Neural cell (in vitro differentiated cells): ENCODE data around the gene NRXN2. TPM values are rescaled to one million over a fixed set of nuclear protein-coding genes. Genes with fewer than 3 reads are reported as not detected.
A peak's percentile ranks its signal among the peaks of the same experiment; 100 is the strongest.

Experiments used
- H2AFZ ChIP-seq: fragments of 200-600, 300-800 bp; sonication (generic), shearing (Covaris generic); 2 replicates; pipeline ENCODE4 v1.6.0; 2014; ENCODE audit warnings: low read depth, mild to moderate bottlenecking, antibody characterized with exemption, low read length, moderate library complexity
- H3F3A ChIP-seq: fragments of 200-600 bp; shearing (Covaris generic); 2 replicates; pipeline ENCODE4 v1.6.1; 2016; ENCODE audit warnings: mild to moderate bottlenecking, moderate library complexity, mixed read lengths, antibody characterized with exemption, low read length; ENCODE audit not compliant: insufficient read depth, poor library complexity, severe bottlenecking
- H3K27ac ChIP-seq: fragments of 200-600, 300-800 bp; sonication (generic), shearing (Covaris generic); 2 replicates; pipeline ENCODE4 v1.5.1; 2014; ENCODE audit warnings: mild to moderate bottlenecking, low read length, moderate library complexity
- H3K27me3 ChIP-seq: fragments of 300-800, 200-600 bp; sonication (generic), shearing (Covaris generic); 2 replicates; pipeline ENCODE4 v1.6.0; 2014; ENCODE audit warnings: mild to moderate bottlenecking, low read depth, low read length, moderate library complexity; ENCODE audit not compliant: insufficient read depth
- H3K36me3 ChIP-seq: fragments of 300-800, 200-600 bp; sonication (generic), shearing (Covaris generic); 2 replicates; pipeline ENCODE4 v1.5.1; 2014; ENCODE audit warnings: mild to moderate bottlenecking, antibody characterized with exemption, low read length, moderate library complexity; ENCODE audit not compliant: insufficient read depth
- H3K4me2 ChIP-seq: fragments of 300-800, 200-600 bp; sonication (generic), shearing (Covaris generic); 2 replicates; pipeline ENCODE4 v1.6.0; 2014; ENCODE audit warnings: mild to moderate bottlenecking, low read length
- H3K4me3 ChIP-seq: fragments of 300-800, 200-600 bp; sonication (generic), shearing (Covaris generic); 2 replicates; pipeline ENCODE4 v1.5.1; 2014; ENCODE audit warnings: mild to moderate bottlenecking, low read length, moderate library complexity
- H3K79me2 ChIP-seq: fragments of 200-600 bp; shearing (Covaris generic); replicated peaks from 2 replicates; pipeline ENCODE4 v1.6.0; 2014; ENCODE audit warnings: mild to moderate bottlenecking, low read length, moderate library complexity; ENCODE audit not compliant: insufficient read depth
- H3K9ac ChIP-seq: fragments of 300-800, 200-600 bp; sonication (generic), shearing (Covaris generic); 2 replicates; pipeline ENCODE4 v1.6.1; 2016; ENCODE audit warnings: mild to moderate bottlenecking, low read length, mixed read lengths
- H3K9me2 ChIP-seq: fragments of 200-600 bp; shearing (Covaris generic); 2 replicates; pipeline ENCODE4 v1.6.1; 2016; ENCODE audit warnings: mild to moderate bottlenecking, low read length, mixed read lengths; ENCODE audit not compliant: insufficient read depth
- H3K9me3 ChIP-seq: fragments of 200-600, 300-800 bp; sonication (generic), shearing (Covaris generic); 2 replicates; pipeline ENCODE4 v1.6.1; 2016; ENCODE audit warnings: mild to moderate bottlenecking, mixed run types, low read length, moderate library complexity, mixed read lengths
- H4K20me1 ChIP-seq: fragments of 200-600 bp; shearing (Covaris generic); 2 replicates; pipeline ENCODE4 v1.6.1; 2016; ENCODE audit warnings: mild to moderate bottlenecking, mixed run types; ENCODE audit not compliant: insufficient read depth
- EP300 ChIP-seq: fragments of 450-650 bp; conservative IDR thresholded peaks from 2 replicates; pipeline ENCODE4 v1.6.1; 2014; ENCODE audit warnings: antibody characterized with exemption, mild to moderate bottlenecking, moderate library complexity; ENCODE audit not compliant: poor library complexity, severe bottlenecking
- EZH2 ChIP-seq: fragments of 200-600, 300-800 bp; shearing (Covaris generic), sonication (generic); IDR thresholded peaks from 2 replicates; pipeline ENCODE4 v1.6.1; 2014; ENCODE audit warnings: antibody characterized with exemption, low read length, borderline replicate concordance, mild to moderate bottlenecking; ENCODE audit not compliant: insufficient read depth, poor library complexity, severe bottlenecking
- MXI1 ChIP-seq: fragments of 450-650 bp; conservative IDR thresholded peaks from 2 replicates; pipeline ENCODE4 v1.6.1; 2014; ENCODE audit warnings: antibody characterized with exemption, mild to moderate bottlenecking; ENCODE audit not compliant: poor library complexity, severe bottlenecking
- POLR2AphosphoS5 ChIP-seq: IDR thresholded peaks from 2 replicates; pipeline ENCODE4 v1.6.1; 2012
- RAD21 ChIP-seq: fragments of 450-650 bp; conservative IDR thresholded peaks from 2 replicates; pipeline ENCODE4 v1.6.1; 2014; ENCODE audit warnings: antibody characterized with exemption, mild to moderate bottlenecking, moderate library complexity
- SMC3 ChIP-seq: fragments of 450-650 bp; conservative IDR thresholded peaks from 2 replicates; pipeline ENCODE4 v1.6.1; 2014; ENCODE audit warnings: antibody characterized with exemption, mild to moderate bottlenecking, moderate library complexity; ENCODE audit not compliant: poor library complexity
- TAF1 ChIP-seq: IDR thresholded peaks from 2 replicates; pipeline ENCODE4 v1.6.1; 2012; ENCODE audit warnings: low read depth
- polyA plus RNA-seq: library from polyadenylated mRNA; depleted of rRNA; stranded (reverse); fragments of >200 nt; gene quantifications from 2 replicates; pipeline ENCODE4 v1.2.3, GENCODE V29; 2014
- TF ChIP-seq, protein P1 (sequence below): fragments of 450-650 bp; IDR thresholded peaks from 2 replicates; pipeline ENCODE4 v1.5.1; 2014; ENCODE audit warnings: antibody characterized with exemption, mild to moderate bottlenecking, moderate library complexity; ENCODE audit not compliant: poor library complexity, severe bottlenecking
- TF ChIP-seq, protein P2 (sequence below): IDR thresholded peaks from 2 replicates; pipeline ENCODE4 v1.6.1; 2012; ENCODE audit warnings: borderline replicate concordance

The NRXN2 gene
- polyA plus RNA-seq, 1 donor from 2014 or later, result 68.0 TPM

- no peak overlapping the region for H3K27ac ChIP-seq
- peak overlapping the region; percentile 12 for H3K9ac ChIP-seq
Observed at GRCh38 chr11:64742889-64743590, 20.0 kb upstream of the NRXN2 start.

DNA sequence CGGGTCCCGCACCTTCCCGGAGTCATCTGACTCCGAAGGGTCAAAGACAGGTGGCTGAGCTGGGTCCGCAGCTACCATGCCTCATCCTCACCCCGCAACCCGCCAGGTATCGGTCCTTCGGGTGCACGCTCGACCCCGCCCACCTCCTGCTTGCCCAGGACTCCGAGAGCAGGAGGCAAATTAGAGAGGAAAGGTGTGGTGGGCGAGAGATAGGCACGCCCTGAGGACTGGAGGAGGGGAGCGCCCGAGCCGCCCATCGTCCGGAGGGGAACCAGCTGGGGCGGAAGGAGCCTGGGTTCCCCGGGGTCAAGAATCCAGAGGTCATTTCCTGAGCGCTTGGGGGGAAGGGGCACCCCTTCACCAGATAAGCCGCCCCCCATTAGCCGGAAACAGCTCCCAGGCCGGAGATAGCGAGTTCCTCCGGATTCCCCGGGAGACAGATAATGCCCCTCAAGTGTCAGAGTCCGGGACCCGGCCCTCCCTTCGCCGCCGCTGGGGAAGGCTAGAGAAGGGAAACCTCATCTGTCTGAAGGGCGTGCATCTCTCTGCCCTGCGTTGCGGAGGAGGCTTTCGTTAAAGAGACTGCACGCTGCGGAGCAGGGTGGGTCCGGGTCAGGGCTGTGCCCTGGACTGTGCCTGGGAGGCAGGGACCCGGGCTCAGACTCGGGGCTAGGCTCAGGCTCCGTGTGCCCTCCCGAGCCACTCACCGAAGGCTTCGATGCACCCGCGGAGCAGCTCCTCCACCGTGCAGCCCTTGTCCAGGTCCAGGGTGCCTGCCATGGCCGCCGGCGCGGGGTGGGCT, 19.3 kb upstream of the NRXN2 start:
- Histone ChIP-seq H2AFZ (no peak overlapping the region), H3K27ac (no peak overlapping the region), H3K79me2 (no peaks in the 10 kb centered on the region), H3K9me3 (no peaks in the 10 kb centered on the region), H3K36me3 (no peaks in the 10 kb centered on the region), H3K9ac (no peak overlapping the region), H3K4me2 (no peak overlapping the region), H3F3A (no peaks in the 10 kb centered on the region), H3K4me3 (peak overlapping the region; percentile 59), H3K9me2 (no peaks in the 10 kb centered on the region), H3K27me3 (peaks cover 49% of the 10 kb centered on the region), H4K20me1 (no peaks in the 10 kb centered on the region)
- TF ChIP-seq TAF1 (no peak), POLR2AphosphoS5 (no peak), RAD21 (no peak), EP300 (no peak)

More at GRCh38 chr11:64742889-64743590, 20.0 kb upstream of the NRXN2 start:
- no peaks in the 10 kb centered on the region for H3K9me2 ChIP-seq
- no peak overlapping the region for H2AFZ ChIP-seq
- H3K36me3 ChIP-seq, result no peaks in the 10 kb centered on the region
- TF ChIP-seq, protein P1, sequence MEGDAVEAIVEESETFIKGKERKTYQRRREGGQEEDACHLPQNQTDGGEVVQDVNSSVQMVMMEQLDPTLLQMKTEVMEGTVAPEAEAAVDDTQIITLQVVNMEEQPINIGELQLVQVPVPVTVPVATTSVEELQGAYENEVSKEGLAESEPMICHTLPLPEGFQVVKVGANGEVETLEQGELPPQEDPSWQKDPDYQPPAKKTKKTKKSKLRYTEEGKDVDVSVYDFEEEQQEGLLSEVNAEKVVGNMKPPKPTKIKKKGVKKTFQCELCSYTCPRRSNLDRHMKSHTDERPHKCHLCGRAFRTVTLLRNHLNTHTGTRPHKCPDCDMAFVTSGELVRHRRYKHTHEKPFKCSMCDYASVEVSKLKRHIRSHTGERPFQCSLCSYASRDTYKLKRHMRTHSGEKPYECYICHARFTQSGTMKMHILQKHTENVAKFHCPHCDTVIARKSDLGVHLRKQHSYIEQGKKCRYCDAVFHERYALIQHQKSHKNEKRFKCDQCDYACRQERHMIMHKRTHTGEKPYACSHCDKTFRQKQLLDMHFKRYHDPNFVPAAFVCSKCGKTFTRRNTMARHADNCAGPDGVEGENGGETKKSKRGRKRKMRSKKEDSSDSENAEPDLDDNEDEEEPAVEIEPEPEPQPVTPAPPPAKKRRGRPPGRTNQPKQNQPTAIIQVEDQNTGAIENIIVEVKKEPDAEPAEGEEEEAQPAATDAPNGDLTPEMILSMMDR, result peak; percentile 65
- TF ChIP-seq SMC3 (peak; percentile 60), POLR2AphosphoS5 (no peak), RAD21 (peak; percentile 47), MXI1 (no peak)
- no peaks in the 10 kb centered on the region for H3K9me3 ChIP-seq
- peak overlapping the region; percentile 59 for H3K4me3 ChIP-seq
- H3K27me3 ChIP-seq, result peaks cover 49% of the 10 kb centered on the region
- no peaks in the 10 kb centered on the region for H3F3A ChIP-seq
- no peaks in the 10 kb centered on the region for H4K20me1 ChIP-seq
- H3K79me2 ChIP-seq, result no peaks in the 10 kb centered on the region
- no peak overlapping the region for H3K4me2 ChIP-seq

DNA sequence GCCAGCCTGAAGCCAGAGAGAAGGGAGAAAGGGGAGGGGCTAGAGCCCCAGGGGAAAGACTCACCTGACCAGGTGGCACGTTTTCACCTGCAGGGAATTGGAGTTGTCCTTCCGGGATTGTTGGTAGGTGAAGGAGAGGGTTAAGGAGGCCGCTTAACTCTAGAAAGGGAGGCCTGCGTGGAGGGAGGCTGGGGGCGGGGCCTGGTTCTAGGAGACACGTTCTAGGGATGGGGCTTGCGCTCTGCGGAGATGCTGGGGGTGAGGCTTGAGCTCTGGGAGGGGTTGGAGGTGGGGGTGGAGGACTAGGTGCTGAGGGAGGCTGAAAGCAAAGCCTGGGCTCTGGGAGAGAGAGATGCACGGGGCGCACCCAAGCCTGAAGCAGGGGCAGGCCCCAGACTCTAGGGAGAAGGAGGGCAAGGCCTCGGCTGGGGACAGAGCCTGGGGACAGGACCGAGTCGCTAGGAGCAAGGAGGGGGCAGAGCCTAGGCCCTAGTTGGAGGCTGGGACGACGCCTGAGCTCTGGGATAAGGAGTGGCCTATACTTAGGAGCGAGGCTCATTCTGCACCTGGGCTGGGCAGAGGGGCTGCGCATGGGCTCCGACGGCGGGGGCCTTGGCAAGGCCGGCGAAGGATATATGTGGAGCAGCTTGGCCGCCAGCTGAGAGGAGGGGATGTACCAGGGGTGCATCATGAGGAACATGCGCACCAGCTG, 18.5 kb upstream of the NRXN2 start:
- Histone ChIP-seq H3K9me2 (no peaks in the 10 kb centered on the region), H3K36me3 (no peaks in the 10 kb centered on the region), H3K79me2 (no peaks in the 10 kb centered on the region), H3K9ac (no peak overlapping the region), H3K4me3 (no peak overlapping the region), H3K27me3 (peaks cover 49% of the 10 kb centered on the region), H4K20me1 (no peaks in the 10 kb centered on the region), H2AFZ (no peak overlapping the region), H3F3A (no peaks in the 10 kb centered on the region), H3K4me2 (no peak overlapping the region), H3K27ac (no peak overlapping the region), H3K9me3 (no peaks in the 10 kb centered on the region)
- TF ChIP-seq, protein P2, sequence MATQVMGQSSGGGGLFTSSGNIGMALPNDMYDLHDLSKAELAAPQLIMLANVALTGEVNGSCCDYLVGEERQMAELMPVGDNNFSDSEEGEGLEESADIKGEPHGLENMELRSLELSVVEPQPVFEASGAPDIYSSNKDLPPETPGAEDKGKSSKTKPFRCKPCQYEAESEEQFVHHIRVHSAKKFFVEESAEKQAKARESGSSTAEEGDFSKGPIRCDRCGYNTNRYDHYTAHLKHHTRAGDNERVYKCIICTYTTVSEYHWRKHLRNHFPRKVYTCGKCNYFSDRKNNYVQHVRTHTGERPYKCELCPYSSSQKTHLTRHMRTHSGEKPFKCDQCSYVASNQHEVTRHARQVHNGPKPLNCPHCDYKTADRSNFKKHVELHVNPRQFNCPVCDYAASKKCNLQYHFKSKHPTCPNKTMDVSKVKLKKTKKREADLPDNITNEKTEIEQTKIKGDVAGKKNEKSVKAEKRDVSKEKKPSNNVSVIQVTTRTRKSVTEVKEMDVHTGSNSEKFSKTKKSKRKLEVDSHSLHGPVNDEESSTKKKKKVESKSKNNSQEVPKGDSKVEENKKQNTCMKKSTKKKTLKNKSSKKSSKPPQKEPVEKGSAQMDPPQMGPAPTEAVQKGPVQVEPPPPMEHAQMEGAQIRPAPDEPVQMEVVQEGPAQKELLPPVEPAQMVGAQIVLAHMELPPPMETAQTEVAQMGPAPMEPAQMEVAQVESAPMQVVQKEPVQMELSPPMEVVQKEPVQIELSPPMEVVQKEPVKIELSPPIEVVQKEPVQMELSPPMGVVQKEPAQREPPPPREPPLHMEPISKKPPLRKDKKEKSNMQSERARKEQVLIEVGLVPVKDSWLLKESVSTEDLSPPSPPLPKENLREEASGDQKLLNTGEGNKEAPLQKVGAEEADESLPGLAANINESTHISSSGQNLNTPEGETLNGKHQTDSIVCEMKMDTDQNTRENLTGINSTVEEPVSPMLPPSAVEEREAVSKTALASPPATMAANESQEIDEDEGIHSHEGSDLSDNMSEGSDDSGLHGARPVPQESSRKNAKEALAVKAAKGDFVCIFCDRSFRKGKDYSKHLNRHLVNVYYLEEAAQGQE, result no peak
- no peak for TF ChIP-seq EZH2
- TF ChIP-seq MXI1, result no peak
- TF ChIP-seq, protein P1, result no peak
- no peak for TF ChIP-seq EP300
- TF ChIP-seq RAD21, result no peak
- no peak for TF ChIP-seq POLR2AphosphoS5
- no peak for TF ChIP-seq TAF1
- TF ChIP-seq SMC3, result no peak
